ENCODE measurements around the gene TRAPPC1. TPM values are rescaled to one million over a fixed set of nuclear protein-coding genes. Genes with fewer than 3 reads are reported as not detected.

The TRAPPC1 gene
- total and polyA plus RNA-seq, 3 experiments from 2014 or later, result 158 to 272 (median 158) TPM

GRCh38 chr17:7935859-7936258 is 4.1 kb upstream of the TRAPPC1 start:
- Mint-ChIP-seq H3K27ac (peak overlapping the region in 2 of 8 donors; percentile 39 to 73), H3K4me3 (peak overlapping the region in 1 of 7 donors; percentile 59), H3K36me3 (peaks cover 0 to 58% (median 17%) of the 10 kb centered on the region in 3 donors), H3K4me1 (peaks cover 29 to 46% (median 40%) of the 10 kb centered on the region in 3 donors), H3K9me3 (no peaks in the 10 kb centered on the region), H3K27me3 (no peaks in the 10 kb centered on the region)
- H3K4me3 ChIP-seq (ENCODE audit: low read length), result no peak overlapping the region
- no peak for DNase-seq
- H3K4me1 ChIP-seq (ENCODE audit: insufficient read depth, low read length), result peaks cover 23% of the 10 kb centered on the region
- no peak overlapping the region for H3K27ac ChIP-seq (ENCODE audit: low read depth, low read length)
- no peaks in the 10 kb centered on the region for H3K27me3 ChIP-seq (ENCODE audit: insufficient read depth, low read length, poor library complexity, severe bottlenecking)
- CTCF ChIA-PET, result interaction anchor here (1.5 to 6.9 kb wide), 2 partner anchors 54 to 122 kb away, joined by 3 to 34 read pairs; no protein-coding TSS in a partner anchor
- peaks cover 18% of the 10 kb centered on the region for H3K36me3 ChIP-seq (ENCODE audit: insufficient read depth, low read length)
- POLR2A ChIA-PET, result interaction anchor here (0.6 kb wide), 1 partner anchor 804 kb away, joined by 9 read pairs; no protein-coding TSS in a partner anchor
- no peaks in the 10 kb centered on the region for H3K9me3 ChIP-seq (ENCODE audit: low read length)

GRCh38 chr17:7932949-7933348 is 1.2 kb upstream of the TRAPPC1 start:
- H3K27ac Mint-ChIP-seq, result peak overlapping the region; percentile 67 to 99 (median 97)
- Histone ChIP-seq H3K4me1 (ENCODE audit: insufficient read depth, low read length) (peaks cover 34% of the 10 kb centered on the region), H3K27me3 (ENCODE audit: insufficient read depth, low read length, poor library complexity, severe bottlenecking) (no peaks in the 10 kb centered on the region), H3K36me3 (ENCODE audit: insufficient read depth, low read length) (peaks cover 11% of the 10 kb centered on the region), H3K27ac (ENCODE audit: low read depth, low read length) (peak overlapping the region; percentile 92), H3K4me3 (ENCODE audit: low read length) (peak overlapping the region; percentile 97), H3K9me3 (ENCODE audit: low read length) (no peaks in the 10 kb centered on the region)
- H3K4me3 Mint-ChIP-seq, result peak overlapping the region; percentile 88 to 99 (median 96)
- H3K27me3 Mint-ChIP-seq, result peaks cover 0 to 2% of the 10 kb centered on the region in 2 donors
- ChIA-PET POLR2A (interaction anchor here (1.0 to 3.2 kb wide), 4 partner anchors 17 to 98 kb away, joined by 3 to 15 read pairs (median 4); partner anchors contain the start of genes NAA38 and RNF227), CTCF (interaction anchor here (0.8 to 6.9 kb wide), 10 partner anchors 10 to 161 kb away, joined by 3 to 34 read pairs (median 4); partner anchors contain the start of gene RNF227)
- peaks cover 42 to 60% (median 54%) of the 10 kb centered on the region in 3 donors for H3K4me1 Mint-ChIP-seq
- DNase-seq, result peak in 1 of 5 donors; percentile 53
- H3K36me3 Mint-ChIP-seq, result peaks cover 0 to 41% (median 10%) of the 10 kb centered on the region in 3 donors
- H3K9me3 Mint-ChIP-seq, result no peaks in the 10 kb centered on the region

- H3K4me3 ChIP-seq (ENCODE audit: low read length), result peak overlapping the region; percentile 97
- ChIA-PET CTCF (interaction anchor here (0.8 to 6.9 kb wide), 12 partner anchors 9 to 189 kb away, joined by 3 to 34 read pairs (median 4); partner anchors contain the start of gene RNF227), POLR2A (interaction anchor here (1.0 to 3.2 kb wide), 4 partner anchors 16 to 98 kb away, joined by 3 to 15 read pairs (median 4); partner anchors contain the start of genes NAA38 and RNF227)
- peak overlapping the region; percentile 88 to 99 (median 96) for H3K4me3 Mint-ChIP-seq
- peaks cover 11% of the 10 kb centered on the region for H3K36me3 ChIP-seq (ENCODE audit: insufficient read depth, low read length)
- peaks cover 34% of the 10 kb centered on the region for H3K4me1 ChIP-seq (ENCODE audit: insufficient read depth, low read length)
- no peaks in the 10 kb centered on the region for H3K9me3 ChIP-seq (ENCODE audit: low read length)
- peak overlapping the region; percentile 74 to 99 (median 98) for H3K27ac Mint-ChIP-seq
- H3K27me3 Mint-ChIP-seq, result peaks cover 0 to 2% of the 10 kb centered on the region in 2 donors
- H3K27me3 ChIP-seq (ENCODE audit: insufficient read depth, low read length, poor library complexity, severe bottlenecking), result no peaks in the 10 kb centered on the region
- H3K36me3 Mint-ChIP-seq, result peaks cover 0 to 40% (median 10%) of the 10 kb centered on the region in 3 donors
- H3K4me1 Mint-ChIP-seq, result peaks cover 43 to 60% (median 54%) of the 10 kb centered on the region in 3 donors
- H3K9me3 Mint-ChIP-seq, result no peaks in the 10 kb centered on the region
- DNase-seq, result peak in 1 of 5 donors; percentile 10
- peak overlapping the region; percentile 92 for H3K27ac ChIP-seq (ENCODE audit: low read depth, low read length)
Measured at GRCh38 chr17:7932483-7932891, 741 bp upstream of the TRAPPC1 start.

- H3K9me3 ChIP-seq (ENCODE audit: low read length), result no peaks in the 10 kb centered on the region
- Mint-ChIP-seq H3K27me3 (peaks cover 0 to 2% of the 10 kb centered on the region in 2 donors), H3K36me3 (peaks cover 0 to 29% (median 3%) of the 10 kb centered on the region in 3 donors), H3K9me3 (no peaks in the 10 kb centered on the region), H3K4me1 (peaks cover 43 to 57% (median 54%) of the 10 kb centered on the region in 3 donors), H3K4me3 (peak overlapping the region; percentile 88 to 99 (median 96)), H3K27ac (peak overlapping the region; percentile 74 to 99 (median 98))
- CTCF ChIA-PET, result interaction anchor here (1.1 to 6.9 kb wide), 8 partner anchors 8 to 187 kb away, joined by 3 to 34 read pairs (median 4); partner anchors contain the start of gene RNF227
- POLR2A ChIA-PET, result interaction anchor here (0.6 to 3.2 kb wide), 3 partner anchors 15 to 86 kb away, joined by 3 to 15 read pairs (median 5); partner anchors contain the start of genes NAA38 and RNF227
- peak overlapping the region; percentile 97 for H3K4me3 ChIP-seq (ENCODE audit: low read length)
- H3K36me3 ChIP-seq (ENCODE audit: insufficient read depth, low read length), result peaks cover 11% of the 10 kb centered on the region
- H3K27ac ChIP-seq (ENCODE audit: low read depth, low read length), result peak overlapping the region; percentile 92
- DNase-seq, result no peak
- peaks cover 34% of the 10 kb centered on the region for H3K4me1 ChIP-seq (ENCODE audit: insufficient read depth, low read length)
- no peaks in the 10 kb centered on the region for H3K27me3 ChIP-seq (ENCODE audit: insufficient read depth, low read length, poor library complexity, severe bottlenecking)
Measured at GRCh38 chr17:7930841-7931631, 710 bp downstream of the TRAPPC1 start.

GRCh38 chr17:7929158-7930023 is 2.4 kb downstream of the TRAPPC1 start, which contains the start of gene KCNAB3:
Gene KCNAB3, minus strand, starts transcription at chr17:7929856. Its CDS starts 421 bp downstream, at chr17:7929435.
- Mint-ChIP-seq H3K9me3 (no peaks in the 10 kb centered on the region), H3K36me3 (peaks cover 0 to 17% (median 1%) of the 10 kb centered on the region in 3 donors), H3K27me3 (peaks cover 0 to 2% of the 10 kb centered on the region in 2 donors), H3K4me1 (peaks cover 42 to 48% (median 46%) of the 10 kb centered on the region in 3 donors), H3K27ac (peak within 1 kb of the TSS in 7 of 8 donors; percentile 74 to 99 (median 98)), H3K4me3 (peak within 1 kb of the TSS; percentile 88 to 99 (median 96))
- Histone ChIP-seq H3K27me3 (ENCODE audit: insufficient read depth, low read length, poor library complexity, severe bottlenecking) (no peaks in the 10 kb centered on the region), H3K4me3 (ENCODE audit: low read length) (peak within 1 kb of the TSS; percentile 97), H3K27ac (ENCODE audit: low read depth, low read length) (no peak within 1 kb of the TSS), H3K4me1 (ENCODE audit: insufficient read depth, low read length) (peaks cover 34% of the 10 kb centered on the region), H3K9me3 (ENCODE audit: low read length) (no peaks in the 10 kb centered on the region), H3K36me3 (ENCODE audit: insufficient read depth, low read length) (peaks cover 5% of the 10 kb centered on the region)
- CTCF ChIA-PET, result interaction anchor here (1.1 to 3.9 kb wide), 2 partner anchors 13 to 57 kb away, joined by 3 to 20 read pairs; partner anchors contain the start of gene RNF227
- POLR2A ChIA-PET, result interaction anchor here (0.7 kb wide), 1 partner anchor 76 kb away, joined by 6 read pairs; no protein-coding TSS in a partner anchor
- peak; percentile 35 to 68 (median 38) for DNase-seq

- Histone ChIP-seq H3K4me1 (ENCODE audit: insufficient read depth, low read length) (peaks cover 28% of the 10 kb centered on the region), H3K27me3 (ENCODE audit: insufficient read depth, low read length, poor library complexity, severe bottlenecking) (no peaks in the 10 kb centered on the region), H3K27ac (ENCODE audit: low read depth, low read length) (no peak overlapping the region), H3K36me3 (ENCODE audit: insufficient read depth, low read length) (no peaks in the 10 kb centered on the region), H3K9me3 (ENCODE audit: low read length) (no peaks in the 10 kb centered on the region), H3K4me3 (ENCODE audit: low read length) (no peak overlapping the region)
- H3K27ac Mint-ChIP-seq, result peak overlapping the region in 2 of 8 donors; percentile 4 to 72
- H3K4me1 Mint-ChIP-seq, result peaks cover 33 to 42% (median 35%) of the 10 kb centered on the region in 3 donors
- no peak for DNase-seq
- CTCF ChIA-PET, result interaction anchor here (1.3 kb wide), 2 partner anchors 14 to 17 kb away, joined by 3 read pairs; no protein-coding TSS in a partner anchor
- POLR2A ChIA-PET, result no interaction called here
- H3K36me3 Mint-ChIP-seq, result peaks cover 0 to 16% (median 1%) of the 10 kb centered on the region in 3 donors
- H3K27me3 Mint-ChIP-seq, result peaks cover 0 to 2% of the 10 kb centered on the region in 2 donors
- H3K4me3 Mint-ChIP-seq, result peak overlapping the region in 1 of 7 donors; percentile 53
- H3K9me3 Mint-ChIP-seq, result no peaks in the 10 kb centered on the region
Measured at GRCh38 chr17:7927596-7927995, 4.2 kb downstream of the TRAPPC1 start.
